Measurements from ENCODE around the gene ERRFI1.
"Not testable (repeated sequence)": the region's sequence is repeated elsewhere in the genome, so short reads cannot be mapped to it uniquely, and the experiment has no call there.

ERRFI1 gene

DNA sequence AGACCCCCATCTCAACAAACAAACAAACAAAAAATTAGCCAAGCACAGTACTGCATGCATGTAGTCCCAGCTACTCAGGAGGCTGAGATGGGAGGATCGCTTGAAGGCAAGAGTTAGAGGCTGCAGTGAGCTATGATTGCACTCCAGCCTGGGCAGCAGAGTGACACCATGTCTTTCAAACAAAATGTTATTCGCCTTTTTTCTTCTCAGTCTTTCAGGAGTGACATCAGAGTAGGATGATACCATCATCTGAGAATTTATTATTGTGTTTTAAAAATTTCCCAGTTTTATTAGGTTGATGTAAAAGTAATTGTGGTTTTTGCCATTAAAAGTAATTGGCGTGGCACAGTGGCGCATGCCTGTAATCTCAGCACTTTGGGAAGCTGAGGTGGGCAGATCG, 53.8 kb downstream of the ERRFI1 start:
- no peak for DNase-seq (ENCODE audit: low read depth in 1 of 2, low spot score in 1 of 2)

DNA sequence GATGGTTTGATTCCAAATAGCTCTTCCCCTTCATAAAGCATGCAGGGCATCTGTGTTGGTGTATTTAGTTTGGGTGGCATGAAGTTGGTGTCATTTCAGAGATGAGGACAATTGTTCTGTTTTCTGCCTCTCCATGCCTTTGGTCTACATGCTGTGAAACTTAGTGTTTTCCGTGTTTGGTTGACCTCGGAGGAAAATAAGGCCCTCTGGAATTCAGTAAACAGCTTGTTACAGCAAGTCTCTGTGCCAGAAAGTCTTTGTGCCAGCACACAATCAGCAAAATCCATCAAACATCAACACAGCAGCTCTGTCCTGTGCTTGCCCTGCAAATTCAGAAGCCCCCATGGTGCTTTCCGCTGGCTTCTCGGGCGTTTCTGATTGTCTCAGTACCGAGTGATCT, 55.1 kb downstream of the ERRFI1 start:
- no peak for DNase-seq (ENCODE audit: low read depth in 1 of 2, low spot score in 1 of 2)

DNA sequence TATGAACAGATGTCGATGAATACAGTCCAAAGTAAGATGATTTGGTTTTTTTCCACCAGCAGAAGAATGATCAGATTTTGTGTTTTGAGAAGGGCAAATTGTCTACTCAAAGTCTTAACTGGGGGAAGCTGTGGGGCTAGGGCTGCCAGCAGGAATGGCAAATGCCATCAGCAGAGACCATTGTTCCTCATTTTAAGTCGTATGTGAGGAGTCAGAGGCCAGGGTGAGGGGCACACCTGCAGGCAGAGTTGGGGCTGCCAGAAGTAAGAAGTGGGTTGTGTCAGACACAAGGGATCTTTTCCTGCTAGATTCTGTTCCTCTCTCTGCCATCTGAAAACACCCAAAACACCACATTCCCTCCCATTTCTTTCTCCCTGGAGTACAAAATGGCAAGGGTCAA, 55.9 kb downstream of the ERRFI1 start:
- DNase-seq (ENCODE audit: low read depth in 1 of 2, low spot score in 1 of 2), result no peak

DNA sequence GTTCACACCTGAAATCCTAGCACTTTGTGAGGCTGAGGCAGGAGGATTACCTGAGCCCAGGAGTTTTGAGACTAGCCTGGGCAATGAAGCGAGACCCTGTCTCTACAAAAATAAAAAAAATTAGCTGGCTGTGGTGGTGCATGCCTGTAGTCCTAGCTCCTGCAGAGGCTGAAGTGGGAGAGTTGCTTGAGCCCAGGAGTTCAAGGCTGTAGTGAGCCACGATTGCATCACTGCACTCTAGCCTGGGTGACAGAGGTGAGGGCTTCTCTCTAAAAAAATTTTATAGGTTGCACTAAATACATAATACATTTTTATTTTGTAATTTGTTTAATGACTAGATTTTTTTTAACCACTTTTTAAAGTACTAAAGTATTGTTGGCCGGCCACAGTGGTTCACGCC, 58.5 kb downstream of the ERRFI1 start:
- DNase-seq (ENCODE audit: low read depth in 1 of 2, low spot score in 1 of 2), result no peak

DNA sequence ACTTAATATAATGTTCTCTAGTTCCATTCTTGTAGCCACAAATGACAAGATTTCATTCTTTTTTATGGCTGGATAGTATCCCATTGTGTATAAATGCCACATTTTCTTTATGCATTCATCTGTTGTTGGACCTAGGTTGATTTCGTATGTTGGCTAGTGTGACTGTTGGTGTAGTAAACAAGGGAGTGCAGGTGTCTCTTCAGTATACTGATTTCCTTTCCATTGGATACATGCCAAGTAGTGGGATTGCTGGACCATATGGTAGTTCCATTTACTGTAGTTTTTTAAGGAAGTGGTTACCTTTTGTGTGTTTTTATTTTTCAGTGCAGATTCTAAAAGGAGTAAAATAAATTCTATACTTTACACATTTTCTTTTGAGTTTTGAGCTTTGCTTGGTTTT, 58.9 kb downstream of the ERRFI1 start:
- DNase-seq (ENCODE audit: low read depth in 1 of 2, low spot score in 1 of 2), result no peak

DNA sequence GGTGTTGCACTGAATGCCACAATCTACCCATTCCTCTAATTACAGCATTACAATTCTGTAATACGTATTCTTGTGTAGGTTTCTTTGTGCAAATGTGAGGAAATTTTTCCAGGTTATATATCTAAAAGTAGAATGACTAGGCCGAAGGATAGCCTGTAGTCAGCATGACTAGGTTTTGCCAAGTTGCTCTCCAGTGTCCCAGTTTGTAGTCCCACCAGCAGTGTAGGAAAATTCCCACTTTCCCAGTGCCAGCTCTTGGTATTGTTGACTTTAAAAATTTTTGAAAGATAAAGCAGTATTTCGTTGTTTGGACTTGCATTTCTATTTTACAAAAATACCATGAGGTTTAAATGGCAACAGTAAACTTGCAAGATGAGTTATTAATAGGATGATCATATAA, 61.6 kb downstream of the ERRFI1 start:
- DNase-seq (ENCODE audit: low read depth in 1 of 2, low spot score in 1 of 2), result no peak

DNA sequence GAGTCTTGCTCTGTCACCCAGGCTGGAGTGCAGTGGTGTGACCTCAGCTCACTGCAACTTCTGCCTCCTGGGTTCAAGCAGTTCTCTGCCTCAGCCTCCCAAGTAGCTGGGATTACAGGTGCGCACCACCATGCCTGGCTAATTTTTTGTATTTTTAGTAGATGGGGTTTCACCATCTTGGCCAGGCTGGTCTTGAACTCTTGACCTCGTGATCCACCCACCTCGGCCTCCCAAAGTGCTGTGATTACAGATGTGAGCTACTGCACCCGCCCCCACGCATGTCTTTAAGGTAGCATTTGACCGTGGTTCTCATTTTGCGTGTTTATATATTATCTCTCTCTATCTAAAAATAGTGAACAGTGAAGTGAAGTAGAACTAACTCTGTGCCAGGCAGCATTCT, 62.3 kb downstream of the ERRFI1 start:
- not testable (repeated sequence) for DNase-seq (ENCODE audit: low read depth in 1 of 2, low spot score in 1 of 2)

DNA sequence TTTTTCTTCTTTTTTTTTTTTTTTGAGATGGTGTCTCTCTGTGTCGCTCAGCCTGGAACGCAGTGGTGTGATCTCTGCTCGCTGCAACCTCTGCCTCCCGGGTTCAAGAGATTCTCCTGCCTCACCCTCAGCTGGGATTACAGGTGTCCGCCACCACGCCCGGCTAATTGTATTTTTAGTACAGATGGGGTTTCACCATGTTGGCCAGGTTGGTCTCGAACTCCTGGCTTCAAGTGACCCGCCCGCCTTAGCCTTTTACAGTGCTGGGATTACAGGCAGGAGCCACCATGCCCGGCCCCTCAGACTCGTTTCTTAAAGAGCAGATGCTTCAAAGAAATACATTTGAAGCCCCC, 62.8 kb downstream of the ERRFI1 start:
- not testable (repeated sequence) for DNase-seq (ENCODE audit: low read depth in 1 of 2, low spot score in 1 of 2)

DNA sequence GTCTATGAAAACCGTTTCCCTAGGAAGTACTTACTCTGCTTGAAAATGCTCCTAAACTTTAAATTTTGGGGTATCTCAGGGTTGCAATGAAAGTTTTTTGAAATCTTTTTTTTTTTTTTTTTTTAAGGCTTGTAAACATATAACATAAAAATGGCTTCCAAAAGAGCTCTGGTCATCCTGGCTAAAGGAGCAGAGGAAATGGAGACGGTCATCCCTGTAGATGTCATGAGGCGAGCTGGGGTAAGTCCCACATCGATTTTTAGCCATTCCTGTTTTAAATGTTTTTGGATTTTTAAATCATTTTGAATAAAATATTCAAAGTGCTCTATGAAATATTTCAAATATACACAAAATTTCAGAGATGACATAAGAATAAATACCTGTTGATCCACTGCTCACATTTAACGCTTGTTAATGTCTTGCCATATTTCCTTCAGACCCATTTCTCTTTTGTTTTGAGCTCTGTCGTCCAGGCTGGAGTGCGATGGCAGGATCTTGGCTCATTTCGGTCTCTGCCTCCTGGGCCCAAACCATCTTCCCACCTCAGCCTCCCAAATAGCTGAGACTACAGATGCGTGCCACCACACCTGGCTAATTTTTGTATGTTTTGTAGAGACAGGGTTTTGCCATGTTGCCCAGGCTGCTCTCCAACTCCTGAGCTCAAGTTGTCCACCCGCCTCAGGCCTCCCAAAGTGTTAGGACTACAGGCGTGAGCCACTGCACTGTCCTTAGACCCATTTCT, 63.3 kb downstream of the ERRFI1 start:
- no peak for DNase-seq (ENCODE audit: low read depth in 1 of 2, low spot score in 1 of 2)

DNA sequence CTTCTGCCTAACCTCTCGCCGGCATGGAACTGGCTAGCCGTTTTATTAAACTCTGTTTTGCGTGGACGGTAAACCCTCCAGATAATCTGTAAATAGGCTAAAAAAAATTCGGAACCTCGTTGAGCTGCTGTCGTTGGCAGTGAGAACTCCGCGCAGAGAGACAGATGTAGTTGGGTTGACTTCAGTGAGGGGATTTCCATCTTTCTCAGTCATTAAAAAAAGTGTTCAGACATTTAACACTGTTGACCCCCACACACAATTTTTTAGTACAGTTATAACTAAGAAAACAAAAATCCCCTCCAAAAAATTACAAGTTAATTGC, 64.1 kb downstream of the ERRFI1 start:
- DNase-seq (ENCODE audit: low read depth in 1 of 2, low spot score in 1 of 2), result no peak
